Mucosa of stomach (tissue), 1 donor: ENCODE results near the gene DAPP1.
"Not testable (repeated sequence)": the region's sequence is repeated elsewhere in the genome, so short reads cannot be mapped to it uniquely, and the experiment has no call there.

Experiments
- H3K27me3 ChIP-seq: one replicate; pipeline ENCODE4 v1.7.0; 2013; ENCODE audit warnings: mild to moderate bottlenecking, low read length; ENCODE audit not compliant: control insufficient read depth, insufficient read depth
- H3K36me3 ChIP-seq: one replicate; pipeline ENCODE4 v1.7.0; 2013; ENCODE audit warnings: low read length; ENCODE audit not compliant: control insufficient read depth, insufficient read depth
- H3K4me1 ChIP-seq: one replicate; pipeline ENCODE4 v1.7.0; 2013; ENCODE audit warnings: mild to moderate bottlenecking, low read length; ENCODE audit not compliant: control insufficient read depth, insufficient read depth
- H3K4me3 ChIP-seq: one replicate; pipeline ENCODE4 v1.7.0; 2013; ENCODE audit warnings: low read length
- H3K9ac ChIP-seq: one replicate; pipeline ENCODE4 v1.7.0; 2013; ENCODE audit warnings: mild to moderate bottlenecking, low read length, moderate library complexity
- H3K9me3 ChIP-seq: one replicate; pipeline ENCODE4 v1.7.0; 2013; ENCODE audit warnings: mild to moderate bottlenecking, low read length, moderate library complexity; ENCODE audit not compliant: control insufficient read depth
- donor health status: Pancreatic carcinoma.

The DAPP1 gene

DNA sequence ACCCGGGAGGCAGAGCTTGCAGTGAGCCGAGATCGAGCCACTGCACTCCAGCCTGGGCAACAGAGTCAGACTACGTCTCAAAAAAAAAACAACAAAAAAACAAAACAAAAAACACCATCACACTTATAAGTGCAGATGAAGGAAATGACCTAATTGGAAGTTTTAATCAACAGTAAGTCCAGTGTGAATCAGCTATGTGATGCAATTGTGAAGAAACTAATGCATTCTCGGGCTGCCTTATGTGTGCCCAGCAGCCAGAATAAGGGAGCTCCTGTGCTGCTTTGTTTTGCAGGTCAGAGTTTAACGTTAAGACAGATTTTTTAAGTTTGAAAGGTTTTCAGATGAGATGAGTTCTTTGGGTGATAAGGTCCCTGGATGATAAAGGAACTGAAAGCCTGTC is 10.8 kb downstream of the DAPP1 start:
- Histone ChIP-seq H3K36me3 (no peaks in the 10 kb centered on the region), H3K9me3 (no peaks in the 10 kb centered on the region), H3K9ac (no peak overlapping the region), H3K27me3 (no peaks in the 10 kb centered on the region), H3K4me3 (no peak overlapping the region), H3K4me1 (no peaks in the 10 kb centered on the region)

DNA sequence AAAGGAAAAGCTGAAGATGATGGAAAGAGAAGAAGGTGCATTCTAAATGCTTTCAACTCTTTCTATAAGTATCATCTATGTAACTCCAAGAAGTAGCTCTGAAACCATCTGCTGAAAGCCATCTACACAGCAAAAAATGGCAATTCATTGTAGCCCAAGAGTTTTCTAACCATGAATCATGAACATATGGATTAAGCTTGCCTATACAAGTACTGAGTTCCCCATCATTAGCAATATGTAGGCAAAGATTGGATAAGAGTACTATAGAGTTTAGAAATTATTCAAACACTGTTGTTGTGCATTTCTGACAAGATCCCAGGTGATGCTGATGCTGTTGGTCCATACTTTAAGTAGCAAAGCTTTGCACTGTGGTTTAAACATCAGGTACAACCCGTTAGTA is 11.2 kb downstream of the DAPP1 start:
- Histone ChIP-seq H3K4me1 (no peaks in the 10 kb centered on the region), H3K9me3 (no peaks in the 10 kb centered on the region), H3K4me3 (no peak overlapping the region), H3K36me3 (no peaks in the 10 kb centered on the region), H3K9ac (no peak overlapping the region), H3K27me3 (no peaks in the 10 kb centered on the region)

DNA sequence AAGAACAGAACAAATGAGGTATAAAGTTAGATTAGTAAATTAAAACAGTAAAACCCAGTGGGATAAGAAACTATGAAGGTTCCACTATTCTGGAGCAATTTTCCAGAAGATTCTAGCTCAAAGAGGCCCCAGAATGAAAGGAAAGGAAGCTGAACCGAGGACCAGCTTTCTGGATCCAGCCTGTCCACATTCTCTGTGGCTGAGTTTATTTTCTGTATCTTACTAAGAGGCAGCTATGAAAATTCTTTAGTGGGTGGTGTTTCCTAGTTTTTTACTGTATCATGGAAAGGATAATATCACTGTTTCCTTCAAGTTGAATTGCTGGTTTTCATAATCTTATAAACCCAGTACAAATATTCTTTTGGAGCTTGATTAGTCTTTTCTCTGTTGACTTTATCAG is 11.8 kb downstream of the DAPP1 start:
- Histone ChIP-seq H3K27me3 (no peaks in the 10 kb centered on the region), H3K9me3 (no peaks in the 10 kb centered on the region), H3K4me1 (no peaks in the 10 kb centered on the region), H3K36me3 (no peaks in the 10 kb centered on the region), H3K4me3 (no peak overlapping the region), H3K9ac (no peak overlapping the region)

DNA sequence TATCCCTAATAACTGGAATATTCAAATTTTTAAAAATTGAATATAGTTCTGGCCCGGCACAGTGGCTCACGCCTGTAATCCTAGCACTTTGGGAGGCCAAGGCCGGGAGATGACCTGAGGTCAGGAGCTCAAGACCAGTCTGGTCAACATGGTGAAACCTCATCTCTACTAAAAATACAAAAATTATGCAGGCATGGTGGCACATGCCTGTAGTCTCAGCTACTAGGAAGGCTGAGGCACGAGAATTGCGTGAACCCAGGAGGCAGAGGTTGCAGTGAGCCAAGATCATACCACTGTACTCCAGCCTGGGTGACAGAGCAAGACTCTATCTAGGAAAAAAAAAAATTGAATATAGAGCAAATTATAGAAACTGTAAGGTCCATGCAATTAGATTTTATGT is 13.4 kb downstream of the DAPP1 start:
- not testable (repeated sequence) for H3K36me3 ChIP-seq

DNA sequence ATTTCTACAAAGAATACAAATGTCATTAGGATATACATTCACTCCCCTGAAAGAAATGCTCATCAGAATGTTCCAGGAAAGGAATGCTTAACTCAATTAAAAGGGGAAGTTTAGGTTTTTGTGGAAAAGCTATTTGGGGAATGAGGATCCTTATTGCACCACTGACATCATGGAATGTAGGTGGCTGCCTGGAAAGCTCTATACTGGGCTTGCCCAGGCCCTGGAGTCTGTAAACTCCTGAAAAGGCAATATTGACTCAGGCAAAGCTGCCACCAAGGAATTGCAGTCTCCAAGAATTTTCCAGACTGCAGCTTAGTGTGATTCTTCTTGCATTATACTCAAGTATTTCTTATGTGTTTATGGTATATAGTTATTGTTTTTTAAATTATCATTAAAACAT is 15.7 kb downstream of the DAPP1 start:
- H3K4me3 ChIP-seq, result no peak overlapping the region
- no peaks in the 10 kb centered on the region for H3K4me1 ChIP-seq
- H3K36me3 ChIP-seq, result no peaks in the 10 kb centered on the region
- H3K27me3 ChIP-seq, result no peaks in the 10 kb centered on the region
- H3K9me3 ChIP-seq, result no peaks in the 10 kb centered on the region
- H3K9ac ChIP-seq, result no peak overlapping the region

More for the DNA sequence above, 13.4 kb downstream of the DAPP1 start:
- H3K4me3 ChIP-seq, H3K4me1 ChIP-seq, H3K9ac ChIP-seq, H3K27me3 ChIP-seq, H3K9me3 ChIP-seq: not testable (repeated sequence)

DNA sequence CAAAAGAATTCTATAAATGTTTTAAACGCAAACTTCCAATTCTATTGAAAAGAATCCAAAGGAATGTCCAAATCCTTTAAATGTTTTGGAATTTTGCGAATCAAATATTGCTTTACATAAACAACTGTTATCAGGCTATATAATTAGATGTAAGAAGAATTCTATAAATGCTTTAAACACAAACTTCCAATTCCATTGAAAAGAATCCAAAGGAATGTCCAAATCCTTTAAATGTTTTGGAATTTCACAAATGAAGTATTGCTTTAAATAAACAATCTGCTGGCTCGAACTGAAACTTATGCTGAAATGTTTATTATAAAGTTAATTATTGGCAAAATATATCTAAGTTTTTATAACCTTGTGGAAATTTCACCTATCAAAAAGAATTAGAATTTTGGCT is 16.1 kb downstream of the DAPP1 start:
- no peaks in the 10 kb centered on the region for H3K4me1 ChIP-seq
- no peaks in the 10 kb centered on the region for H3K27me3 ChIP-seq
- no peaks in the 10 kb centered on the region for H3K9me3 ChIP-seq
- no peak overlapping the region for H3K4me3 ChIP-seq
- no peaks in the 10 kb centered on the region for H3K36me3 ChIP-seq
- no peak overlapping the region for H3K9ac ChIP-seq

DNA sequence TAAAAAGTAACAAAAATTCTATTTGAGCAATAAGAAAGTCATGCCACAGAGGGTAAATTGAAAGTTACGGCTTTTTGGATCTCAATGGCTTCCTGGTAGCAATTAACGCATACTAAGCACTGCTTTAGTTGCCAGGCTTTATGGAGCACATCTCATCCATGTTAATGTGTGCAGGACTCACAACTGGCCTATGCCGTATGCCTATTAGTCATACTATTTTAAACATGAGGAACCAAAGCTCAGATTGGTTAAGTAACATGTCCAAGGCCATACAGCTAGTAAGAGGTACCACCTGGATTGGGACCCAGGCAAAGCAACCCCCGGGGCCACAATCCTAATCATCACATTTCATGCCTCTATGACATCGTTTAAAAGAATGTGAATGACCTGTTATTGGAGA is 17.1 kb downstream of the DAPP1 start:
- no peak overlapping the region for H3K9ac ChIP-seq
- H3K36me3 ChIP-seq, result no peaks in the 10 kb centered on the region
- no peak overlapping the region for H3K4me3 ChIP-seq
- H3K9me3 ChIP-seq, result no peaks in the 10 kb centered on the region
- no peaks in the 10 kb centered on the region for H3K4me1 ChIP-seq
- H3K27me3 ChIP-seq, result no peaks in the 10 kb centered on the region

DNA sequence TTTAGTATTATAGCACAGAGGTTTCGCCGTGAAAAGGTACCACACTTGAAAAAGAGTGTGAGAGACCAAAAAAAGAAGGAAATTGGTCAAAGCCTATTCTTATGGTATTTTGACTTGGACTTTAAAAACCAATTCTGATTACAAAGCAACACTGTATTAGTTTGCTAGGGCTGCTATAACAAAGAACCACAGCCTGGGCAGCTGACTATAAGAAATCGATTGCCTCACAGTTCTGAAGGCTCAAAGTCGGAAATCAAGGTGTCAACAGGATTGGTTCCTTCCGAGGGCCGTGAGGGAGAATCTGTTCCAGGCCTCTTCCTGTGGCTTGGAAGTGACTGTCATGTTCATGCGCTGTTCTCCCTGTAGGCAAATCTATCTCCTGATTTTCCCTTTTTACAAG is 17.9 kb downstream of the DAPP1 start:
- Histone ChIP-seq H3K27me3 (no peaks in the 10 kb centered on the region), H3K36me3 (no peaks in the 10 kb centered on the region), H3K9ac (no peak overlapping the region), H3K4me3 (no peak overlapping the region), H3K9me3 (no peaks in the 10 kb centered on the region), H3K4me1 (no peaks in the 10 kb centered on the region)

DNA sequence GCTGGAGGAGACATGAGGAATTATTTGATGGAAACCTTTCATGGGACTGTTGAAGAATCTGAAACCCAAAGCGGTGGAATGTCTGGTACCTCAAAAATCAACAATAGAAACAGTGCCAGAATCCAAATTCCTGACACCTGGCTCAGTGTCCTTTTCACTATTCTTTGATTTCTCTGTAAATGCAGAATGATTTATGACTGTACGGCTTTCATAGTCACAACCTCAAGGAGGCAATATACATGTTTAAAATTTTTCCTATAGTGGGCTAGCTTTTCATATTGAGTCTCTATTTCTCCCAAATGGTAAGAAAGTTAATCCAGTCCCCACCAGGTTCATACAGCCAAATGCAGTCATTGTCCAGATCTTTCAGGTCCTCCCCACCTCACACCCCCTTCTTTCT is 19.3 kb downstream of the DAPP1 start:
- H3K9ac ChIP-seq, result no peak overlapping the region
- H3K36me3 ChIP-seq, result no peaks in the 10 kb centered on the region
- H3K27me3 ChIP-seq, result no peaks in the 10 kb centered on the region
- H3K4me3 ChIP-seq, result no peak overlapping the region
- H3K9me3 ChIP-seq, result no peaks in the 10 kb centered on the region
- no peaks in the 10 kb centered on the region for H3K4me1 ChIP-seq

DNA sequence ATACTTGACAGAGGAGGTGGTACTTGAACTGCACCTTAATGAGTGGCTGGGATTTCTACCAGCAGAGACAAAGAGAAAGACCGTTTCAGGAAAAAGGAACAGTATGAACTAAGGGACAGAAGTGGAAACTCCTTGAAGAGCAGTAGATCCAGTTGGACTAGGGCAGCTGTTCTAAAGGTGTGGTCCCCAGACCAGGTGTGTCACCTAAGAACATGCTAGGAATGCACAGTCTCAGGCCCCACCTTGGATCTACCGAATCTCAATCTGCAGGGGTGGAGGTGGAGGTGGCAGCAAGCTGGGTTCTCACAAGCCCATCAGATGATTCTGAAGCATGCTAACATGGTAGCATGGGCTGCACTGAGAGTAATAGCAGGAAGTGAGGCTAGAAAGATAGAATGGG is 22.3 kb downstream of the DAPP1 start:
- Histone ChIP-seq H3K9ac (no peak overlapping the region), H3K36me3 (no peaks in the 10 kb centered on the region), H3K9me3 (no peaks in the 10 kb centered on the region), H3K4me3 (no peak overlapping the region), H3K27me3 (no peaks in the 10 kb centered on the region), H3K4me1 (no peaks in the 10 kb centered on the region)

DNA sequence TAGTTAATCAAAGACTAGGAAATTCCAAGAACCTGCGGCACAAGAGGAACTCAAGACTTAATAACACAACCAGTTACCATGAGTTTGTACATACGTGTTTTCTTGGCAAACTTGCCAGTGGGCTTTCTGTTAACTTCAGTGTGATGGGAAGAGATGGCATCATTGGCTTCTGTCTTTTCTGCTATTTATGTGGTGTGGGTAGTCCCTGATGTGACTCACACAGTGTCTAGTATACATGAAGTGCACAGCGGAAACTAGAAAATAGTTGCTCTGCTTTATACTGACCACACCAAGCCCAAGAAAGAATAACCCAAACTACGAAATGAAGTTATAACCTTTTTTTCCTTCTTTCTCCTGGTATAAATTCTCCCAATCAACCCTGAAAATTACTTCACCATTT is 24.5 kb downstream of the DAPP1 start:
- H3K36me3 ChIP-seq, result no peaks in the 10 kb centered on the region
- no peak overlapping the region for H3K4me3 ChIP-seq
- H3K27me3 ChIP-seq, result no peaks in the 10 kb centered on the region
- H3K9me3 ChIP-seq, result no peaks in the 10 kb centered on the region
- no peak overlapping the region for H3K9ac ChIP-seq
- H3K4me1 ChIP-seq, result no peaks in the 10 kb centered on the region

DNA sequence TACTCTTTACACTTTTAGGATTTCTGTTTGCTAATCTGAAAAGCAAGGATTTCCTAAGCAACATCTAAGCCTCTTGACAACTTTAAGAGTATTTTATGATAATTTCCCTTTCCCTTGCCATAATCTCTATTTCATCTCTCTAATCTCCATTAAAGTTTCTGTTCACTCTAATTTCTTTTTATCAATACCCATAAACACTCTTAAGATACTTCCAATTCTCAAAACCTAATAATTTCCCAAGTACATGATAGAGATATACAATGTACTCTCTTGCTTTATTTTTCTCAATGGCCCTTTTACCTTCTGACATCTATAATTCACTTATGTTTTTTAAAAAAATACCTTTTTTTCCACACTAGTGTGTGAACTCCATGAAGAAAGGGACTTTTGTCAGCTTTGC is 26.8 kb downstream of the DAPP1 start:
- H3K4me3 ChIP-seq, result no peak overlapping the region
- H3K36me3 ChIP-seq, result no peaks in the 10 kb centered on the region
- no peaks in the 10 kb centered on the region for H3K27me3 ChIP-seq
- no peaks in the 10 kb centered on the region for H3K9me3 ChIP-seq
- no peaks in the 10 kb centered on the region for H3K4me1 ChIP-seq
- no peak overlapping the region for H3K9ac ChIP-seq

DNA sequence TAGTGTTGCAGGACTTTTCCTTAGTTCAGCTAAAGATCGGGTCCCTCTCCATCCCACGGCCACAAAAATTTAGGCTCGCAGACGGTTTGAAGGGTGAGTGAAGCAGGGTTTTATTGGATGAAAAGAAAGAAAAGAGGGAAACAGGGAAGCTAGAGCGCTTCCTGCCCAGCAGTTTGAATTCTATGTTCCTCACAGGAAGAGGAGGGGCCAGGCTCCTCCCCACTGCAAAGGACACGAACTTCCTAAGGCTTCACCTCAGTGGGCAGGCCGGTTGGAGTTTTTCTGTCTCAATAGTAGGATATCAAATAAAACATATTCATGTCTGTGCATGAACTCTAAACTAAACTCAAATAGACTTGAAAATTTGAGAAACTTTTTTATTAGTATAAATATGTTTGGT is 27.4 kb downstream of the DAPP1 start:
- Histone ChIP-seq H3K9me3 (no peaks in the 10 kb centered on the region), H3K4me1 (no peaks in the 10 kb centered on the region), H3K27me3 (no peaks in the 10 kb centered on the region), H3K36me3 (no peaks in the 10 kb centered on the region), H3K4me3 (no peak overlapping the region), H3K9ac (no peak overlapping the region)
